DMS153 (cell line): ENCODE measurements around the gene ARMC10.
"Not testable (repeated sequence)": the region's sequence is repeated elsewhere in the genome, so short reads cannot be mapped to it uniquely, and the experiment has no call there.

Experiments used
- DNase-seq: peaks from one replicate; lab custom pipeline; 2025; lab: John Stamatoyannopoulos, UW

Gene ARMC10

DNA sequence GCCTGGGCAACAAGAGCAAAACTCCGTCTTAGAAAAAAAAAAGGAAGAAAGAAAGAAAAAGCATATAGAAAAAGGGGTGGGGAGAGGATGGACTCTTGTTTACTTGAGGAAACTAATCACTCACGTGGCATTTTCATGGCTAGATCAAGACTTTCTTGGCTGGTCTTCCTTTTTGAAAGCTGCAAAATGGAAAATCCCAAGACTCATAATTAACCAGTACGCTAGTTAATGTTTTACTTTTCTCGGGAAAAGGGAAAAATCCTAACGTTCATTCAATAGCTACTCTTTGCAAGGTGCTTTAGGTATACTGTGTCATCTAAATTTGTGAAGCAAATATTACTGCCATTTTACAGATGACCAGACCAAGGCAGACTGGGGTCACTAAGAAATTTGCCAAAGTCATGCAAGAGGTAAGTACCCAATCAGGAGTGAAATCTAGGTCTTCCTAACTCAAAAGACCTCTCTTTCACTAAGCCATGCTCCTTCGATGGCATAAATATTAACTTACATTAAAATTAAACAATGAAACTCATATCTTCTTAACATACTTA lies 49.6 kb downstream of the ARMC10 start:
- no peak for DNase-seq

DNA sequence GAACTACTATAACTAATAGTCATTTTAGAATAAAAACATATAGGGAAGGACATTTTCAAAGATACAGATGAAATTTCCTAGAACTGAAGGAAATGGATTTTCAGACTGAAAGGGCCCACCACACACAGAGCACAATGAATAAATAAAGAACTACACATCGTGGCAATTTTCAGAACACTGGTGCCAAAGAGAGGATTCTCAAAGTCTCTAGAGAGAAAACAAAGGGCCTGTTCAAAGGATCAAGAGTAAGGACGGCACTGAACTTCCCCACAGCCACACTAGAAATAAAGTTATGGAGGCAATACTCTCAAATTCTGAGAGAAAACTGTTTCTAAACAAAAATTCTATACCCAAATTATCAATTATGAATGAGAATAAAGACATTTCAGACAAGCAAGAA lies 52.1 kb downstream of the ARMC10 start:
- DNase-seq = no peak

DNA sequence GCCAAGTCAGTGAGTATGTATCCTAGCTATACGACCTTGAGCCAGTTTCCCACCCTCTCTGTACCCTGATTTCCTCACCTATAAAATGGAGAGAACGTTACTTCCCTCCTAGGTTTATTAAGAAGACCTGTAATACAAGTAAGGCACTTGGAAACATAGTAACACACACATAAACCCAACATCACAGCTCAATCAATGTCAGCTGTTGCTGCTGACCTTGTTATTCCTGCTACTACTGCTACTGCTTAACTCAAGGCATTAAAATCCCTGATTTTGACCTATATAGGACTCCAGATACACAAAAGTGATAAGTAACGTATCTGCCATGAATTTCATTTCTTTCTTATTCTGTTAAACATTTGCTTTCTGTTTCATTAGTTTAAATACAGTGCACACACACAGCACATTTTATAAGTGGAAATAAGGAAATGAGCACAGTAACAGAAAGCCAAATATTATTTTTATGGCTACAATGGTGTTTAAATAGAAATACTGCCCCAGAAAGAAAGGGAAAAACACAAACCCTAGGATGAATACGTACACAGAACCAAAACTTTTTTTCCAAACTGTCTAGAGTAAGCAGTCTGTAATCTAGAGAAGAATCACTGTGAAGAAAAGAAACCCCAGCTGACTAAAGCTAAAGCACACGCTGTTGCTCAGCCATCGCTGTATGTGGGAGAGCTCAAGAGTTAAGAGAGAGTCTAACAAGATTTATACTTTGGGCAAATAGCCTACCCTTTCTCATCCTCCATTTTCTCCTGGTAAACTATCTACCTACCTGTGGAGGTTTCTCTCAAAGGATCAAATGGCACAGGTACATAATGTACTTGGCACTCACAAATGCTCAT lies 55.0 kb downstream of the ARMC10 start:
- no peak for DNase-seq

DNA sequence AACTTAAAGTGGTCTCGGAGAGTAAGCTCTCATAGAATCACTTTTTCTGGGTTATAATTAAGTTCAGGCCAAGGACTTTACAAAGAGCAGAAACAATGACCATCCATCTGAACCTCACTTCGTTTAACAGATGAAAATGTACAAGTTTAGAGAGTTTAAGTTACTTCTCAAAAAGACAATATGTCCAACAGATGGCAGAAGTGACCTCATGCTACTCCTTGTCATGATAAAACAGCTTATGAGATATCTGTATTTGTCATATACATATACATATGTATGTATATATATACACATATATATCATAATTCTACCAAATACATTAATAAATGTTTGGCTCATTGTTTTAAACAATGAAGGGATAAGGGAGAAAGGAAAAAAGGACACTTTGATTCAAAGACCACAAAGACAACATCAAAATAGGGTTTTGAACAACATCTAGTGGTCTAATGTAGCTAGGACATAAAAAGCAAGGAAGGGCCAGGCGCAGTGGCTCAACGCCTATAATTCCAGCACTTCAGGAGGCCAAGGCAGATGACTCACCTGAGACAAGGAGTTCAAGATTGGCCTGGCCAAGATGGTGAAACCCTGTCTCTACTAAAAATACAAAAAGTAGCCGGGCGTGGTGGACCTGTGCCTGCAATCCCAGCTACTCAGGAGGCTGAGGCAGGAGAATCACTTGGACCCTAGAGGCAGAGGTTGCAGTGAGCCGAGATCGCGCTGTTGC lies 56.1 kb downstream of the ARMC10 start:
- DNase-seq = no peak

DNA sequence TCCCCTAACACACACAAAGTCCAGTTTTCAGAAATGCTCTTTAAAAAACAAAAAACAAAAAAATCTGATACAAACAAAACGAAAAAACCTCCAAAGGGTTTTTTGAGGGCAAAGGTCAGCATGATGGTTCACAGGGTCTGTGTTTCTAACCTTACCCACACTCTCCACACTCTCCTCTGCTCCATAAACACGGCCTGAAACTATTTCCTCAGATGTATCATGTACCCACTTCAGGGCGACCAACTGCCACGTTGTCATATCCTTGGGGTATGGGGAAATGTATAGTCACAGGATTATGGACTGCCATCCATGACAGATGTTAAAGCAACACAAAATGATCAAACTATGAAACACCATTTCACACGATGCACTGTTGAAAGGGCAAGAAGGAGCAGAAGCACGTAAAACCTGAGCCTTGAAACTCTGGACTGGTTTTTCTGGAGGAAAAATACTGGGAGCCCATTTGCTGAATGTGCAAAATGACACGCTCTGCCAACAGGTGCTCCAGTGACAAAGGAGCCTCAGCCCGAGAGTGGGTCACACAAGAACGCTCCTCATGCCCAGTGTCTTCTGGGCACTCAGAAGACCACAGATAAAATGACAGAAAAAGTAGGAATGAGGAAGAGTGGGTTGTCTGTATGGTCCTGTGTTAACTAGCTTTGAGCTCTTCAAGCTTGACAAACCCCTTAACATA lies 58.2 kb downstream of the ARMC10 start:
- no peak for DNase-seq

DNA sequence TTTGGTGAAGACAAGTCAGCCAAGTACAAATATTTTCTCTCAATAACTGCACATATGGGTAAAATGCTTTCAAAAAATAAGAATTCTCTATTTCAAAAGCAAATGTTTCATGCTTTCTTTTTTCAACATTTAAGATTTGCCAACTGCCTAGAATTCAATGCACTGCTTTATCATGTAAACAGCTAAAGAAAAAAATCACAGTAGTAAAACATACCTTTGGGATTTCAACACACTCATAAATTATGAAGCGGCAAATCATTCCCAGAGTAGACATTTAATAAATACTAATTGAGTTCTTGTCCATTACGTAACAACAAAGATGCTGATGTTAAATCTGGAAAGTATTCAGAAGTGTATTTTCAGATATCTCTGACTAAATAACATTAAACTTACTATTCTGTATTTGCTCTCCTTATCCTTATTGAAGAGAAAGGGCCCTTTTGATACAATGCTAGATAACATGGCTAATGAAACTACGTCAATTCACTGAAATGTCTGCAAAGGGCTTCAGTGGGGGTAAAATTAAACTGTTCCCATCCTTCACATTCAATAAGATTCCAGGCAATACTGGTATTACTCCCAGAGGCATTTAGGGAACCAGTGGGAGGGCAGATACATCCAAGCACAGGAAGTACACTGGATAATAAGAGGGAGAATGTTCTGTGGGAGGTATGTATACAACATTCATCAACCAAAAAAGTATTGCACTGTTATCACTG lies 60.1 kb downstream of the ARMC10 start:
- no peak for DNase-seq

DNA sequence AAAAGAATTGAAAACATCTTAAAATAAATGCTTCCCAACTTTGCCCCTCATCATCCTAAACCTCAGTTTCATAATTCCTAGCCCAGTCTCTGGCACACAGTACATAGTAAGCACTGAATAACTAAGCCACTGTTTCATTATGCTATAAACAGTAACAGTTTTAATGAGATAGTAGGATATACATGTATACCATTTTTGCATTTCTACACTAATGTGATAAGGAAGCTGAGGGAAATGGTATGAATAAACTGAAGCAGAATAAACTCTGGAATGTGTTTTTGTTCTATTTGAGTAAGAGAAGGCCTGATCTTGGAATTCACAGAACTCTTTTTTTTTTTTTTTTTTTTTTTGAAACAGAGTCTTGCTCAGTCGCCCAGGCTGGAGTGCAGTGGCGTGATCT lies 65.1 kb downstream of the ARMC10 start:
- no peak for DNase-seq

DNA sequence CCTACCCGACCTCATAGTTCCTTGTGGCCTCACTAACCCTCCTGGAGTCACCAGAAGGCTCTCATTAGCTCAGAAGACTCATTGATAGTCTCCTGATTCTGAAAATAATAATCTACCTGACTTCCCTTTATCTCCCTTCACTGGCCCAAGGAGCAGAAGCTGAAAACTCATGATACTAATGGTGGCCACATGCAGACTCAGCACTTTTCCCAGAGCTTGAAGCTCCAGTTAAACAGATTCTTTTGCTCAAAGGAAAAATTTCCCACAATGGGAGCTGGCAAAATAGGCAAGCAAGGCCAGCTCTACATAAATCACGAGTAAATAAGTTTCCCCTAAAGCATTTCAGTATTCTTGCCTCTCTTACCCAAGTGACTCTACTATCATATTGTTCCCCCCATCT lies 65.7 kb downstream of the ARMC10 start:
- DNase-seq = no peak

DNA sequence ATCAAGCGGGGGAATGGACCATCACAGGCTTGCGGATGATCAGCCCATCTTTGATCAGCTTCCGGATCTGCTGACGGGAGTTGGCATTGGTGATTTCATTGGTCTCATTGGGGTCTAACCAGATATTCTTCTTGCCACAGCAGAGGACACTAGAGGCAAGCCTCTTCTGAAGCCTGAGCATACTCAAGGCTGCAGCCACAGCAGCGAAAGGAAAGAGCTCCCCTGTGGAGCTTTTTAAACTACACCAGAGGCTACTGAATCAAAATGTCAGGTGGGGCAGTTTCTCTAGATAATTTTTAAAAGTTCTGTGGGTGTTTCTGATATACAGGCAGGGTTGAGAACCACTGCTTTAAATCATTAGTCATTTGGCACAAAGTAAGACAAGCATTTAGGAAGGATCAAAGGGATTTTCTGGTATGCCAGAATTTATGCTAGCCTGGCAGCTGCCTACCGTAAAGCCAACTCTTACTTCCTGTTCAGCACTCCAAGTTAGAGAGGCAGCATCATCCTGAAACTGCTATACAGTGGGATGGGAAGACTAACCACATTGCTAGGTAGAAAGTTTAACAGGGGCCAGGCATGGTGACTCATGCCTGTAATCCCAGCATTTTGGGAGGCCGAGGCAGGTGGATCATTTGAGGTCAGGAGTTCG lies 66.9 kb downstream of the ARMC10 start:
- DNase-seq = no peak

DNA sequence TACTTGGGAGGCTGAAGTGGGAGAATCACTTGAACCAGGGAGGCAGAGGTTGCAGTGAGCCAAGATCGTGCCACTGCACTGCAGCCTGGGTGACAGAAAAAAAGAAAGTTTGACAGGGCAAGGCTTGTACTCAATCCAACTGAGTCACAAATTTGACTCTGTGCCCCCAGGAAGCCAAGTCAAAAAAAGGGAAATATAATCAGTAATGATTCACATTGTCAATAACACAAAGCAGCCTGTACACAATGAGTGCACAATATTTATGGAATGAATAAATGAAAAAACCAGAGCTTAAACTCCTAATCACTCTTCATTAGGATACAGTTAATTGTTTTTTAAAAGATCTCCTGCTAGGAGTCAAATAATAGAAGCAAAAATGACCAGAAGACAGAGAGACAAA lies 67.6 kb downstream of the ARMC10 start:
- no peak for DNase-seq

DNA sequence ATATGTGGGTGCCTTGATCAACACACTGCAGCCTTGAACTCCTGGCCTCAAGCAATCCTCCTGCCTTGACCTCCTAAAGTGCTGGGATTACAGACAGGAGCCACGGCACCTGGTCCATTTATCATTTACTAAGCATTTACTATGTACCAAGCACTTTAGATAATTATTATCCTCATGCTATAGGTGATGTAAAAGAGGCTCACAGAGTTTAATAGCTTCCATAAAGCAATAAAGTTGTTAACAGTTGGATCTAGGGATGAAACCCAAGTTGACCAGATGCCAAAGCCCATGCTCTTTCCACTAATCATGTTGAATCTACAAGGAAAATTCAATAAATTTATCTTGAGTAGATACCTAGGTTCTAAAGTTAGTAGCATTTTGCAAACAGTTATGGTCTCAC lies 68.9 kb downstream of the ARMC10 start:
- no peak for DNase-seq

DNA sequence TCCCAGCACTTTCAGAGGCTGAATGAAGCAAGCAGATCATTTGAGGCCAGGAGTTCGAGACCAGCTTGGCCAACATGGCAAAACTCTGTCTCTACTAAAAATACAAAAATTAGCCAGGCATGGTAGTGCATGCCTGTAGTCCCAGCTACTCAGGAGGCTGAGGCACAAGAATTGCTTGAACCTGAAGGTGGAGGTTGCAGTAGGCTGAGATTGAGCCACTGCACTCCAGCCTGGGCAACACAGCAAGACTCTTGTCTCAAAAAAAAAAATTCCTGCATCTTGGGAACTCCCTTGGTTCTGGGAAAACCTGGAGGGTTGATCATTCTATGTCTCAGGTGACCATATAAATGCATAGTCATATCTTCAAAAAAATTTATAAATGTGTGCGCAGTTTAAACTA lies 69.8 kb downstream of the ARMC10 start:
- not testable (repeated sequence) for DNase-seq

DNA sequence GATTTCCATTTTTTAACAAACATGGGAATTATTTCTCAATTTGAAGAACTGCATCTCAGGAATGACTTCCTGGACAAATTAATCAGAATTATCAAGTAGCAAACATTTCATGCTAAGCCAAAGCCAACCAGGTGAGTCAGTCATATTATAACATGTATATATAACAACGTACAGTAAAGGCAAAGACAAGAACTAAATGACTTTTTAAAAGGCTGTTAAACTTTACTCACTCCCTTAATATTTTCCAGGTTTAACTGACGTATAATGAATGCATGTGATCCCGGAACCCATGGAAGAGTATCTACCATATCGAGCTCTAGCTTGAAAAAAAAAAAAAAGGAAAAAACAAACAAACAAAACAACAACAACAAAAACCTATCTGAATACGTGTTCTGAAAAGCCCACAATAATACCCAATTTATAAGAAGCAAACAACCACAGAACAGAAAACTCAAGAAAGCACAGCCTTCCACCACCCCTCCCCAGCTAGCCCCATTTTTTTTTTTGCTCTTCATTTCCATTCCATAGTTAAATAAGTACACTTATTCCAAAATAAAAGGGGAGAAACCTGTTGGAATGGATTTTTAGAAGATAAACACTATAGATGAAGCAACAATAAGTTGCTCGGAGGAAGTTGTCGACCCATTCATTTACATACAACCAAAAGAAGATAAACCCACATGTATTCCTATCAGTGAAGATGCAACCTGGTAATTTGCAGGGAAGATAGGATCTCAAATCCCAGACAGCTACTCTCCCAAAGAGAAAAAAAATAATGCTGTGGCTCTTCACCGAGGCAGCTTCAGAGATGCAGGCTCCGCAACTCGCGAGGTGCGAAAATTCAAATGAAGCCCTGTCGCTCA lies 73.4 kb downstream of the ARMC10 start:
- DNase-seq = no peak
